GM21528 (cell line): ENCODE results near the gene DCAF12L2.
"Not testable (repeated sequence)": the region's sequence is repeated elsewhere in the genome, so short reads cannot be mapped to it uniquely, and the experiment has no call there.

Experiments
- ATAC-seq: cut with Tn5 transposase; IDR thresholded peaks from one replicate; pipeline ENCODE4 v1.9.1; 2021; ENCODE audit warnings: mild to moderate bottlenecking, moderate library complexity; ENCODE audit not compliant: unreplicated experiment, low FRiP score

Gene DCAF12L2

GRCh38 chrX:126165721-126166461, at the start of gene DCAF12L2:
DCAF12L2 (minus strand) TSS chrX:126166289; CDS start chrX:126165924, 365 bp downstream.
- ATAC-seq: no peak

DNA sequence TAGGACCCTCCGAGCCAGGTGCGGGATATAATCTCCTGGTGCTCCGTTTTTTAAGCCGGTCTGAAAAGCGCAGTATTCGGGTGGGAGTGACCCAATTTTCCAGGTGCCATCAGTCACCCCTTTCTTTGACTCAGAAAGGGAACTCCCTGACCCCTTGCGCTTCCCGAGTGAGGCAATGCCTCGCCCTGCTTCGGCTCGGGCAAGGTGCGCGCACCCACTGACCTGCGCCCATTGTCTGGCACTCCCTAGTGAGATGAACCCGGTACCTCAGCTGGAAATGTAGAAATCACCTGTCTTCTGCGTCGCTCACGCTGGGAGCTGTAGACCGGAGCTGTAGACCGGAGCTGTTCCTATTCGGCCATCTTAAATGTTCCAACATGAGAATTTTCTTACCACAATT, 24.8 kb upstream of the DCAF12L2 start:
- not testable (repeated sequence) for ATAC-seq

- ATAC-seq: no peak
Observed at GRCh38 chrX:126177133-126177840, 11.2 kb upstream of the DCAF12L2 start.

DNA sequence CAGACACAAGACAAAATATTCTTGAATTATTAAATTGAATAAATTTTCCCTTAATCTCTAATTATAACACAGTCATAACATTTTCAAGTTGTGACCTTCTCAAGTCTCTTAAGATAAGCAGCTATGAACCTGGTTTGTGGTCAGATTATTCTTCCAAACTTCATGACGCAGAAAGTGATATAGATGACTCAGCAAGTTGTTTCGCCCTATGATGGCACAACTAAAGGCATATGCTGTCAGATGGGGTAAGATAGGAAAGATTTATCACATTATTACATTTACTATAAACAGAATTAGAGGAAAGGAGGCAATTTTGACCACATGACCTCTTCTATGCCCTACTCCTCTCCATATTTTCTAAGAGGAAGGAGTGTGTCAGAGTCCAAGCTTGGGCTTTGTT, 4.6 kb upstream of the DCAF12L2 start:
- ATAC-seq: no peak

- ATAC-seq: no peak
Observed at GRCh38 chrX:126167560-126167959, 1.5 kb upstream of the DCAF12L2 start.

DNA sequence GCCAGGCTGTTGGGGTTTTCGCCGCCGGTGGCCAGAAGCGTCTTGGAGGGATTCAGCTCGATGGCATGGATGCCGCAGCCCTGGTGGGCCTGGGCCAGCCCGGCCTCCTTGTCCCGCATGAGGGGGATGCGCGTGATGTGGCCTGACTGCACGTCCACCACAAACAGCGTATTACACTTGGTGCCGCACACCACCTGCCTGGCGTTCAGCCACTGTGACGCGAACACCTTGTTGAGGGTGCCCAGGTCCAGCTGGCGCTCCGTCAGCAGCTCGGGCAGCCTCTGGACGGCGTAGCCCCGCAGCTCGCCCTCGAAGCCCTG, 728 bp downstream of the DCAF12L2 start:
- no peak for ATAC-seq

DNA sequence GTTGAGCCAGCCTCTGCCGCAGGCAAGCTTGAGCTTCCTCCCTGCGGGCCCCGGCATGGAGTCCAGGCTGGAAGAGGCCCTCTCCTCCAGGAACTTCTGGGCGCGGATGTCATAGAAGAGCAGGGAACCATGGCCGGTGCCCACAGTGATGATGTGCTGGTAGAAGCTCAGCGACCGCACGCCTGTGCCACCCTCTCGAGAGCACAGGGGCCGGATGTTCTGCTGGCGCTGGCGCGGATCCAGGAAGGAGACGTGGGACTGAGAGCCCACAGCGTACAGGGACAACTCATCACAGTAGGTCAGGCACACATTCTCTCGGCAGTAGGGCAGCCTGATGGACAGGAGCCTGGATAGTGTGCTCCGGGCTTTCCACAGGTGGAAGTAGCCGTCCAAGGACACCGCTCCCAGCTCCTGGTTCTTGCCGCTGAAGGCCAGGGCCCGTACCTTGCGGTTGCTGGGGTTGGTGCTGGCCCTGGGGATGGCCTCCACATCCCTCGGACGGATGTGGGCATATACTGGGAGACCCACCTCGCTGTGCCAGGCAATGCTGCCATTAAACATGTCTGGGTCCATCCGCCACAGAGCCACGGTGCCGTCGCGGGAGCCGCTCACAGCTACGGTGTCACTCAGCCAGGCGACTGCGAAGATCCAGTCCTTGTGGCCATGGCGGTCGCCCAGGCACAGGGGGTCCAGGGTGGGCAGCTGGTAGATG, 1.2 kb downstream of the DCAF12L2 start:
- ATAC-seq: no peak

DNA sequence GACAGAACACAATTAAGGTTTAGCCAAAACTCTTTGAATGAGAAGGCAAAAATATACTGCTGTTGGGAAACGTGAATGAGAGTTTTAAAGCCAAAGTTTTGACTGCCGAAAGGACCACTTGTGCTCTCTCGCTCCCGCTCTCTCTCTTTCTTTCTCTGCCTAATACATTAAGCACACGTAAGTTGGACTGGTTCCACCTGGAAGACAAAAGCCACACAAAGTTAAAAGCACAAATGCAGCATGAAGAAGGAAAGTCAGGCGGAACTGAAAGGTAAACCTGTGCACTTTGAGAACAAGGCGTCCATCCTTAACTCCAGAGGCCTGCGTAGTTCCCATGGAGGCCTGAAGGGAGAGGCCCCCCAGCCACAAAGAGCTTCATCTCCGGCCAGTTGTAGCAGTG, 1.9 kb downstream of the DCAF12L2 start:
- no peak for ATAC-seq

- no peak for ATAC-seq
Observed at GRCh38 chrX:126141014-126141413, 25.1 kb downstream of the DCAF12L2 start.

DNA sequence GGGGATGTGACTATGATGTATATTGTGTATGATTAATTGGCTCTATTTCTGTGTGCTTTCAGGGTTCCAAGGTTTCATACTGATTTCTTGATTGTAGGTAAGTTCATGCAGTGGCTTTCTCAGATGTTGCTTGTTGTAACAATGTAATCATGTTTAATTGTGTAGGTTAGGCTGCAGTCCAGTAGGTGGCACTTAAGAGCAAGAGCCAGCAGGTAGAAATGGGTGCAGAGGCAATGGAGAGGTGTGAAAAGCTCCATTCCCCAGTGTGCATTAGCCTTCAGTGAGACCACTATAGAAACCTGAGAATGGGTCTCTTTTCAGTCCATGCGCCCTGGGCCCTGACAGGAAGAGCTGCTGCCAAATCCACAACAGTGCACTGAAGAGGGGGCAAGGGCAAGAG, 28.2 kb downstream of the DCAF12L2 start:
- ATAC-seq: no peak

DNA sequence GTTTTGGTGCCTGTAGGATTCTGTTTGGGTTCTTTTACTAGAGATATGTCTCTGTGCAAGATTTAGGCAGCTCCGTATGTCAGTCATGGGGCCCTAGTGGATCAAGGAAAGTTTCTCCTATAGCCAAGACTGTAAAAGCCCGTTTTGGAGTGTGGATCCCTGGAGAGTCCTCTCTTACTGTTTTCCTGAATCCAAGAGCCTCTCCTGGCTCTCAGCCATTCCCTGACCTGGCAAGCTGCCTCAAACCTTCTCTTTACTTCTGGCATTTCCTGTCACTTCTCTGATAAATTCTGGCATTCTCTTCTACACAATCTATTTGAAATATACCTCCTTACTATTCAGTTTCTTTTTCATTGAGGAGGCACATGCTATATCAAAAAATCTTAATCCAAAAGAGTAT, 41.4 kb downstream of the DCAF12L2 start:
- ATAC-seq: no peak
